Stimulated activated naive CD8-positive, alpha-beta T cell treated with anti-CD3 and anti-CD28 coated beads, Interleukin-15, Interleukin-2, amounts not matched to agents 100 U/mL and 50 U/mL, for 24 hours (primary cell): ENCODE measurements around the gene CMSS1.

Source experiments
- ATAC-seq: fragments of 150-1000 bp; cut with Tn5 transposase; one replicate; pipeline ENCODE4 v1.10.0; 2021
- DNase-seq: peaks from one replicate; pipeline ENCODE4 v3.0.0; 2021

Gene CMSS1

DNA sequence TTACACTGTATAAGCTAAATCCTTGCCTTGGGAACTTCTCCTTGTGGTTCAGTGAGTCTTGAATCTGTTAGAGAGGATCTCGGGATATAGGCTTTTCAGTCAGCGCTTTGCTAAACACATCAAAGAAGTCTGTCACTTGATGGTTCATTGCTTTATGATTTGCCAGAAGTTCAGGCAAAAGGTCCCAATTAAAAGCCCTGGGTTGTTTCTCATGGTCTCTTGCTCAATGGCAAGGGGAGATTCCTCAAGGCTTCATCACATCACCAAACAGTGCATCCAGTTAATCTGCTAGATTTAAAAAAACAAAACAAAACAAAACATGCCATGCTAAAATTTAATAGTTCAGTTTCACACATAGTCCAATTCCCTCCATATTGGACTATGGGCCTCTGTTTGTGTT lies 181.9 kb downstream of the CMSS1 start:
- ATAC-seq, result no peak
- DNase-seq, result no peak

DNA sequence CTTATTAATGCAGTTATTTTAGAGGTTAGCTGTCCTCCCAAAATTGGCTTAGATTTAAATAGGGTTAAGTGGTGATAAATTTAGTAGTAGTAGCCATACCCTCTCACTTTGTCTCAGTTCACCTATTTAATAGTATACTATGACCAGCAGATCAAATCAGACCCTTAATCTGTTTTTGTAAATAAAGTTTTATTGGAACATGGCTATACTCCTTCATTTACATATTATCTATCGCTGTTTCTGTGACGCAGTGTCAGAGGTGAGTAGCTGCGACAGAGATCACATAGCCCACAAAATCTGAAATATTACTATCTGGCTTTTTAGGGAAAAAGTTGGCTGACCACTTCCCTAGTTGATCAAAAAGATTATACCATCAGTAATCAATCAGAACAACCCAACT lies 183.4 kb downstream of the CMSS1 start:
- ATAC-seq, result no peak

DNA sequence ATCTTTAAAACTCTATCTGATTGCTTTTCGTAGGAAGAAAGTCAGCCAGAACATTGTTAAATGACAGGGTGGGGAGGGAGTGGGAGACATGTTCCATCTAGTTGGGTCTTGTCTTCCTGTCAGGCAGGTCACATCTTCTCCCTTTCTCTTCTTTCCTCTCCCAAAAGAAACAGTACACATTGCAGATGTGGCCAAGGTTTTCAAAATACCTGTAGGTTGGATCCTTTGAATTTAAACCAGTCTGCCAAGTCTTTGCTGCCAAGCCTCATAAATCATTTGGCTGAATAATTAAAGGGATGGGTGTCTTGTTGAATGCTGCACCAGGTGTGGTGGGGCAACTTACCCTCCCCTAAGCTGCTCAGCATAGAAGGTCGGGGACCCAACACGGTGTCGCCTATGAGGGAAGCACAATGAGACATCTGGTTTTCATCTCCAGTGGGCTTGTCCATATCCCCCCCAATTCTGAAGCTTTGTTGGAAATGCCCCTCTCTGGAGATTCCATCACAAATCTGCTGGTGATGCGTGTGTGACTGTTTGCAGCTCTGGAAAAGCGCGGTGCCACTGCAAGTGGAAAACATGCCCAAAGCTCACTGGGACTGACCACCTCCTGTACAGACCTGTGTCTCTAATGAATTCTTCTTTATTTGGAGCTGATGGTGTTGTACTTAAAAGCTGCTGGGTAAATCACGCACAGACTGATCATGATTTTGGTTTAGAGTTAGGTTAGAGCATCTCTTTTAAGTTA lies 184.0 kb downstream of the CMSS1 start:
- DNase-seq (no peak), ATAC-seq (no peak)

More for the DNA sequence above, 183.4 kb downstream of the CMSS1 start:
- no peak for DNase-seq

GRCh38 chr3:100002599-100003350 lies 185.1 kb downstream of the CMSS1 start:
- ATAC-seq (no peak), DNase-seq (no peak)

DNA sequence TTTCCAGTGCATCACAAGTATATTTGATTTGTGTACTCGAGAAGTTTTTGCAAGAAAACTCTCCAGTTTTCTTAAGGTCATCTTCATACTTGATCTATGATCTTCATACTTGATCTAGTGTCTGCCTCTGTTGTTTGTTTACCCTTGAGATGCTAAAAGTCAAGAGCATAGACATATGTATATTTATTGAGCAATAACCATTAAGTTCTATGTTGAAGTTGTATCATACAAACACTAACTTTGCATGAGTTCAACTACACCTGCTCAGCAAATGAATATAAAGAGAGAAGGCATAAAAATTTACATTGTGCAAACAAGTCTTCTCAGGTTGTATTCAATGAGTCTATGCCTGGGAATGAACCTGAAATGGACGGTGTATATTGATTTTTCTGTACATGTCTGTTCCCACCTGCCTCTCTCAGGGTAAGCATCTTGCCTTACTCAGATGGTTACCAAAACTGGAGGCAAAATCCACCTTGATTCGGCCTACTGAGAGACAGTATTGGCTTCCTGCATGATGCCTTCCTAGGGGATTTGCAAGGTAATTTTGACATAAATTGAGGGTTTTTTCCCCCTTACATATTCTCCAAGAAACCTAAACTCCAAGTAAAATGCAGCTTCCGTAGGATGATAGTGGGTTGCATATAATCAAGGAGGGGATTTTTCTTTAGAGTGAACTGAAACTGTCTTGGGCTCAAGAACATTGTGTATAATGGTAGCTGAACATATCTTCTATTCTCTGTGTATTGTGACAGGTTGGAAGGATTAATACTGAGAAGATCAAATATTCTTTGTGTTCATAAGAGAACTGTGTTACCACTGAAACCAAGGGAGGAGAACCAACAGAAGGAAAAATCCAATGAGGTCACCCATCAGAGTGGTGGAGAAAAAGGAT lies 186.2 kb downstream of the CMSS1 start:
- DNase-seq (no peak), ATAC-seq (no peak)

DNA sequence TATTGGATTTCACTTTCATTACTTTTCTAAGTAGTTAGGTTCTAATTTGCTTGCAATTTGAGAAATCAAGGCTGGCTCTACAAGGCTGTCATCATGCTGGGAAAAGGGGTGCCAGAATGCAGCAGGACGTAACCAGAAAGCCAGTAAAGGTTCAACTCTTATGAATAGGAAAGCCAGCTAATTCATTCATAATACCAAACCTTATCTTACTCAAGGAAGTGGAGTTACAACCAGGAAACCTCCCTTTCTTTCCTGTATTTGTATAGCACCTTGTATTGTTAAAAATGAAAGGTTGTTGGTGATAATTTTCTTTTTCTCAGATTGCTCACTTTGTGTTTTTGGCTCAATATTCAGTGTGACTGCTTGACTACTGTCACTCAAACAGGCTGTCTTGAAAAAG lies 187.3 kb downstream of the CMSS1 start:
- DNase-seq, result no peak
- no peak for ATAC-seq

GRCh38 chr3:100005665-100006393 lies 188.2 kb downstream of the CMSS1 start:
- ATAC-seq (no peak), DNase-seq (no peak)

DNA sequence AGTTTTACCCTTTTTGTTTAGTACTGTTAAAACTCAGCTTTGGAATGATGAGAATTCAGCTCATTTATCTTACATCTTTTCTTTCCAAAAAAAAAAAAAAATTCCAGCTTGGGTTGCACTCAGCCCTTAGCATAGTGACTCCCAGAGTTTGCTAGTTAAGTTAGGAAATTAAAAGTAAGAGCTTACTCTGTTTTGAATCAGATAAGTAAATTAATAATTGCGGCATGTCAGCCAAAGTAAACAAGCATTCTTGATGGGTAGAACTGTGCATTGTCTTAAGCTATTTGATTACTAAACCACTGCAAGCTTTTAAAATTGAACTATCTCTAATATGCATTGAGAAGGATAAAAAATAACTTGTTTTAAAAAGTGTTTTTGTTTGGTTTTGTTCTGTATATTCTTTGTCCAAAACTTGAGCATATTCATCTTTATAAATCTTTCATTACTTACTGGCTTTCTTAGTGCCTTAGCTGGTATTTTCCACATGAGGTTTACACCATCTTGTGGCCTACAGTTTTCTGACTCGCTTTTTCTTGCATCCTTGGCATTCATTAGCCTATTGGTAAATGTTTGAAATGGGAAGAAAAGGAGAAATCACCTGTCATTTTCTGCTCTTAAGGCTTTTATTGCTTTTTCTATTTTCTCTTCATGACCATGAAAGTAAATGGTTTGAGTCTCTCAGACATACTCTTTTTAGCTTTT lies 189.1 kb downstream of the CMSS1 start:
- DNase-seq (no peak), ATAC-seq (no peak)

GRCh38 chr3:100007313-100007712 lies 189.7 kb downstream of the CMSS1 start:
- DNase-seq, result no peak

DNA sequence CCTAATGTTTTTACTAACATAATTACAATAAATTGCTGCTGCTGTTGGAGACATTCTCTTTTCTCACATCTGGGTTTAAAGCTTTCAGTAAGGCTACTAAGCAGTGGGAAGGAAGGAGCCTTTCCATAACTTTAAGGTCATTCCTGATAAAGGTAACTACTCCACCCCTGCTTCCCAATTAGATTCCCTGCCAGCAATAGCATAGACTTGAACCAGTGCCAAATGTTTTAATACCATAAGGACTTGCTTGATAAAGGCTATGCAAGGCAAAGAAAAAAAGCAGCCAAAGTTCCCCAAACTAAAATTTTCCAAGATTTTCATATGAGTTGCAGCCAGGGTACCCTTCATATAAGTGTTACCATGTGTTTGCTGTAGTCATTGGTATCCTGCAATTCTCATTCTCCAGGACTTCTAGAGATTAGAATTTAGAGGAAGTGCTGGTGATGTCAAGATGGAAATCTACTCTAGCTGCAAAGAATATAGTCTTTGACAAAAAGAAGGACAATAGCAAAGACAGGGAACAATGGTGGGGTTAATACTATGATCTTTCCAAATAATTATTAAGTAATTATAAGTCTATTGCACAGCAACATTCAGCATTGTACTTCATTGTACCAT lies 190.5 kb downstream of the CMSS1 start:
- ATAC-seq, result no peak

More at GRCh38 chr3:100007313-100007712, 189.7 kb downstream of the CMSS1 start:
- ATAC-seq, result no peak

DNA sequence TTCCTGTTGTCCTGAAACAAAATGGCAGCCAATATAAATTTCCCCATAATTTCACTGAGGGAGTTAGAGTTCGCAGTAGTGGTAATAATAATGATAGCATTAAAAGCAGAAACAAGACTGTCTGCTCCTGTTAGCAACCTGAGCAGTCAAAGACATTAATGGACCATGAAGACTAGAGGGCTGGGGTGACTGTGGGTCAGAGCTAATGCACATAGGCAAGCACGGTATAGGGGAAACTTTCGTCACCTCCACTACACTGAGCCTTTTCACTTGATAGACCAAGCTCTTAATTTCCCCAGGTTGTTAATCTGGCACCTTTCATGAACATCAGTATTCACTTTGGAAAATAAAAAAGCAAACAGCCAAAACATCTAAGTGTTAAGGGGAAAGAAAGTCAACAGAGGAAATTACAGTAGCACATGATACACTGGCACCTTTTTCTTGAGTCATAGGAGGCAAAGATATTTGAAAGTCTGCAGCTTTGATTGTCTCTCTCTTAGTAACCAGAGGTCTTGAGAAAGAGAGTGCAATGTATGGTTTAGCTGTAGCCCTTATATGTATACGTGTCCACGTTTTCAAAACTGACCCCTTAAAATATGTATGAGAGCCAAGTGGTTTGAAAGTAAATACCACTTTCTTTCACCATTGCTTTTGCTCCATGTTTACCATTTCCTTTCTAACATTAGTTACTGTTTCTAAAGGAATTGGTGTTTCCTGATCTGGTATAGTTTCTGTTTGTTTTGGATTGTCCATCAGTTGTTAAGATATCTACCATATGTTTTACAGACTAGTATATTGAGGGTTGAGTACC lies 191.8 kb downstream of the CMSS1 start:
- no peak for ATAC-seq

More for the DNA sequence above, 190.5 kb downstream of the CMSS1 start:
- DNase-seq, result no peak

GRCh38 chr3:100010087-100010417 lies 192.4 kb downstream of the CMSS1 start:
- ATAC-seq (no peak), DNase-seq (no peak)

More for the DNA sequence above, 191.8 kb downstream of the CMSS1 start:
- DNase-seq, result no peak

DNA sequence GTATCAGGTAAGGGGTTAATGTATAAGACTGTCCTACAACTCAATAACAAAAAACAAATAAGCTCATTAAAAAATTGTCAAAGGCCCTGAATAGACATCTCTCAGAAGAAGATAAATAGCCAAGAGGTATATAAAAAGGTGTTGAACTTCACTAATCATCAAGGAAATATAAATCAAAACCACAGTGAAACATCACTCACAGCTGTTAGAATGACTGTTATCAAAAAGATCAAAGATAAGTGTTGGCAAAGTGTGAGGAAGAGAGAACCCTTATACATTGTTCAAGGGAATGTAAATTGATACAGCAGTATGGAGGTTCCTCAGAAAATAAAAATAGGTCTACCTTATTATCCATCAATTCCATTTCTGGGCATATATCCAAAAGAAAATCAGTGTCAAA lies 201.1 kb downstream of the CMSS1 start:
- no peak for DNase-seq
- no peak for ATAC-seq

- DNase-seq, result no peak
- ATAC-seq, result no peak
Measured at GRCh38 chr3:100019719-100020118, 202.1 kb downstream of the CMSS1 start.

GRCh38 chr3:100020876-100021644 lies 203.4 kb downstream of the CMSS1 start:
- no peak for ATAC-seq
- DNase-seq, result no peak

DNA sequence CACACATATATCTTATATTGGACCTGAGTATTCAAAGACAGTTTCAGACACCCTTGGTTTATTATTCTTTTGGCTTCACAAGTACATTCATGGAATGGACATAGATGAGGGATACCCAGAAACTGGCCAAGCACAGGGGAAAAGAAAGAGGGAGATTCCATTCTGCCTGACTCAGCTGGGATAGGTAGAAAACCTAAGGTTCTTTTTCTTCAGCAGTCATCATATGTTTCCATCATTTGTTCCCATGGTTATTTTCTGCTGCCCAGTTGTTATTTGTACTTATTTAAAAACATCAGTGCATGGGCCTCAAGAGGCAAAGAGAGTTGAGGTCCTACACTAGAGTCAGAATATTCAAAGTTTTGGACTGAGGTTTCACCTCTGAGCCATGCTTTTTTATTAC lies 204.8 kb downstream of the CMSS1 start:
- DNase-seq (no peak), ATAC-seq (no peak)

DNA sequence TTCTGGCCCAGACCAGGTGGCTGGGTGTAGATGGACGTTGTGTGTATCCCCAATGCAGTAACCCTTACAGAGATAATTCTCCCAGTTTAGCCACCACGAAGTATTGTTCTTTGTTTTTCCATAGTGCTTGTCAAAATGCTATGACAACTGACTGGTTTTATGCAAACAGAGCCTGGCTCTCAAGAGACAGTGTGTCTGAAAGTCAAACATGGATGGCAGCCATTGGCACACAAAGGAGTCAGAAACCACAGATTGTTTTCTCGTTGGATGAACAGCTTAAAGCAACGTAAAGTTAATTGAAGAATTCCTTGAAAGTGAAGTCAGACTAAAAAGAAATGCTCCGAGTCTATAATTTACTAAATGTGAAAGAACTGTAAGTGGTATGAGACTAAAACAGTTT lies 205.5 kb downstream of the CMSS1 start:
- DNase-seq (no peak), ATAC-seq (no peak)

DNA sequence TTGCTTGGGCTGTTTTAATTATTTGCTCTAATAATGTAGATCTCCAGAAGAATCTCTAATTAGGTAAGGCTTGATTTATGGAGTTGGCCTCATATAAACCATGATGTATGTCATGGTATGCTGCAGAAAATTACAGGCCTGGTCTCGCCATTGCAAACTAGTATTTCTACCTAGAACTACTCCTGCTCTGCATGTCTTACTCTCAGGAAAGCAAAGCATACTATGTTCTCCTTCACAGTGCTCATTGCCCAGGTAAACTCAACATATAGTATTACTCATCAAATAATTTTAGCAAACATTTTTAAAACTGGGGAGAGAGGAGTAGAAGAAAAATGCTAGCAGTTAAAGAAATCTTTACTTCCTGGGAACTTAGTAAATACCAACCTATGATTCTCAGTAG lies 205.9 kb downstream of the CMSS1 start:
- ATAC-seq, result no peak
- DNase-seq, result no peak
